SK-N-SH treated with all-trans-retinoic acid at 6 μM for 48 hours (cell line): ENCODE data around the gene CFAP97.
A peak's percentile ranks its signal among the peaks of the same experiment; 100 is the strongest.

Experiments used
- GLIS3 ChIP-seq: fragments of 250-450 bp; sonication (Bioruptor Pico); IDR thresholded peaks from 2 replicates; pipeline ENCODE4 v1.5.0; 2020; ENCODE audit warnings: mild to moderate bottlenecking, moderate library complexity
- RARB ChIP-seq: fragments of 250-450 bp; sonication (Bioruptor Pico); IDR thresholded peaks from 2 replicates; pipeline ENCODE4 v1.8.0; 2021; ENCODE audit warnings: mild to moderate bottlenecking, moderate library complexity

- no peak for TF ChIP-seq RARB
- TF ChIP-seq GLIS3 (CRISPR knock-in tag) = peak; percentile 70; the same call in 1 of the 2 replicates
Measured at GRCh38 chr4:185232370-185232769, 28.6 kb upstream of the CFAP97 start.
